Left ventricle myocardium inferior (tissue), 1 donor: ENCODE data around the gene NEUROD2. TPM values are rescaled to one million over a fixed set of nuclear protein-coding genes. Genes with fewer than 3 reads are reported as not detected.
A peak's percentile ranks its signal among the peaks of the same experiment; 100 is the strongest.

Experiments used
- DNase-seq: peaks from one replicate; pipeline ENCODE4 v3.0.0-alpha.2; 2020
- H3K27ac ChIP-seq: fragments of 200-600 bp; replicated peaks from 2 replicates; pipeline ENCODE4 v1.8.0; 2021
- H3K27me3 ChIP-seq: fragments of 200-600 bp; 2 replicates; pipeline ENCODE4 v1.8.0; 2021; ENCODE audit warnings: low read depth
- H3K36me3 ChIP-seq: fragments of 200-600 bp; 2 replicates; pipeline ENCODE4 v1.8.0; 2021
- H3K4me1 ChIP-seq: fragments of 200-600 bp; 2 replicates; pipeline ENCODE4 v1.8.0; 2021
- H3K4me3 ChIP-seq: fragments of 200-600 bp; 2 replicates; pipeline ENCODE4 v1.8.0; 2021; ENCODE audit warnings: mild to moderate bottlenecking, moderate library complexity
- H3K9me3 ChIP-seq: fragments of 200-600 bp; replicated peaks from 2 replicates; pipeline ENCODE4 v1.8.0; 2021
- CTCF ChIP-seq: fragments of 200-600 bp; IDR thresholded peaks from 2 replicates; pipeline ENCODE4 v1.8.0; 2021; ENCODE audit warnings: antibody characterized with exemption, mild to moderate bottlenecking, borderline replicate concordance
- intact Hi-C: fragments of 100-400 bp; cut with micrococcal nuclease; formaldehyde crosslinking; loops from one replicate; pipeline ENCODE4 v1.11.0; 2022
- total RNA-seq: library from RNA; stranded (reverse); fragmentation: NEBNext Ultra II Directional; extraction: Animal tissue kit (Norgen Biotek cat#: 25700); gene quantifications from one replicate; pipeline ENCODE4 v1.2.1, GENCODE V29; 2021
- donor health status: DM: no; HTN: yes; CAD: no; lungs with severe emphysema.

Gene NEUROD2
- total RNA-seq, 1 donor from 2014 or later, result not detected

GRCh38 chr17:39607057-39607850, 466 bp downstream of the NEUROD2 start:
- Histone ChIP-seq H3K36me3 (no peaks in the 10 kb centered on the region), H3K27ac (no peak overlapping the region), H3K4me3 (peak overlapping the region; percentile 51), H3K9me3 (no peaks in the 10 kb centered on the region), H3K27me3 (peaks cover 100% of the 10 kb centered on the region), H3K4me1 (peaks cover 41% of the 10 kb centered on the region)
- no peak for TF ChIP-seq CTCF
- intact Hi-C loops, result no loop called here
- no peak for DNase-seq

DNA sequence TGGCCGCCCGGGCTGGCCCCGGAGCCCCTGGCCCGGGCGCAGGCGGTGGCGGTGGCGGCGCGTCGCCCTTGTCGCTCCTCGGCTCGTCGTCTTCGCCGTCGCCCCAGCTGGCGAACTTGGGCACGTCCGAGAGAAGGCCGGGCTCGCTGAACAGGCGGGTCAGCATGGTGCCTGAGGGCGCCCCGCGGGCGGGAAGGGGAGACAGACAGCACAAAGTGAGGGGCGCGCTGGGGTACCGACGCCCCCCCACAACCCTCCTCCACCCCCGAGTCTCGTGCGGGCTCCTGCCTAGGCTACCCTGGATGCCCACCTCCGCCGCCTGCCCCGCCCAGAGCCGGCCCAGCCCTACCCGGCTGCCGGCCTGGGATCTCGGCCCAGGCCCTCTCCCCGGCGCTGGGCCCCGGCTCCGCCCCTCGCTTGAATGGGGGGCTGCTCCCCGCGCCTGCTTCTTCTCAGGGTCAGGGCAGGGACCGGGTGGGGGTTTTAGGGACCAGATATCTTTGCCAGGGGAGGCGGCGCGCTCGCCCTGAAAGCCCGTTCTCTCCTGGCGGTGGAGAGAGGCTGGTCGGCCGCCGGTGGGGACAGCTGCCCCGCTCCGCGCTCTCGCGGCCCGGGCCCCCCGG, 1.2 kb downstream of the NEUROD2 start:
- no peak for DNase-seq
- Histone ChIP-seq H3K4me3 (peak overlapping the region; percentile 51), H3K36me3 (no peaks in the 10 kb centered on the region), H3K27me3 (peaks cover 100% of the 10 kb centered on the region), H3K27ac (no peak overlapping the region), H3K9me3 (no peaks in the 10 kb centered on the region), H3K4me1 (peaks cover 41% of the 10 kb centered on the region)
- intact Hi-C loops, result no loop called here
- no peak for TF ChIP-seq CTCF

- H3K27me3 ChIP-seq, result peaks cover 100% of the 10 kb centered on the region
- intact Hi-C loops, result no loop called here
Observed at GRCh38 chr17:39605492-39606433, 2.0 kb downstream of the NEUROD2 start.

GRCh38 chr17:39604911-39605491, 2.7 kb downstream of the NEUROD2 start:
- DNase-seq, result no peak
- intact Hi-C loops, result no loop called here
- Histone ChIP-seq H3K27me3 (peaks cover 100% of the 10 kb centered on the region), H3K9me3 (no peaks in the 10 kb centered on the region), H3K4me3 (peak overlapping the region; percentile 51), H3K36me3 (no peaks in the 10 kb centered on the region), H3K27ac (no peak overlapping the region), H3K4me1 (peaks cover 42% of the 10 kb centered on the region)
- TF ChIP-seq CTCF, result no peak

More at GRCh38 chr17:39605492-39606433, 2.0 kb downstream of the NEUROD2 start:
- DNase-seq, result no peak
- Histone ChIP-seq H3K36me3 (no peaks in the 10 kb centered on the region), H3K4me3 (peak overlapping the region; percentile 51), H3K9me3 (no peaks in the 10 kb centered on the region), H3K4me1 (peaks cover 41% of the 10 kb centered on the region), H3K27ac (no peak overlapping the region)
- no peak for TF ChIP-seq CTCF
